ENCODE data around the gene RAF1. TPM values are rescaled to one million over a fixed set of nuclear protein-coding genes. Genes with fewer than 3 reads are reported as not detected.
"Not testable (repeated sequence)": the region's sequence is repeated elsewhere in the genome, so short reads cannot be mapped to it uniquely, and the experiment has no call there.

Gene RAF1
- total and polyA plus RNA-seq, 2 donors (not counting 1 experiment from before 2014, with no cell fraction given), result 84.3 to 126 TPM

DNA sequence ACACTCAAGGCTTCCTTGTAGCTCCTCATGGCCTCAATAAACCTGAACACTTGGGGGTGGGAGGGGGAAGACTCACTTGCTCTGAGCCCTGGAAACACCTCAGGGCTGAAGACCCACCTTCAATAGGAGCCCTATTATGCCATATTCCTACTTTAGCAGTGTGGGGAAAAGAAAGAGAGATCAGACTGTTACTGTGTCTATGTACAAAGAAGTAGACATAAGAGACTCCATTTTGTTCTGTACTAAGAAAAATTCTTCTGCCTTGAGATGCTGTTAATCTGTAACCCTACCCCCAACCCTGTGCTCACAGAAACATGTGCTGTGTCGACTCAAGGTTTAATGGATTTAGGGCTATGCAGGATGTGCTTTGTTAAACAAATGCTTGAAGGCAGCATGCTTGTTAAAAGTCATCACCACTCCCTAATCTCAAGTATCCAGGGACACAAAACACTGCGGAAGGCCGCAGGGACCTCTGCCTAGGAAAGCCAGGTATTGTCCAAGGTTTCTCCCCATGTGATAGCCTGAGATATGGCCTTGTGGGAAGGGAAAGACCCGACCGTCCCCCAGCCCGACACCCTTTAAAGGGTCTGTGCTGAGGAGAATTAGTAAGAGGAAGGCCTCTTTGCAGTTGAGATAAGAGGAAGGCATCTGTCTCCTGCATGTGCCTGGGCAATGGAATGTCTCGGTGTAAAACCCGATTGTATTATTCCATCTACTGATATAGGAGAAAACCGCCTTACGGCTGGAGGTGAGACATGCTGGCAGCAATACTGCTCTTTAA, 10.2 kb upstream of the RAF1 start:
- H3K27ac Mint-ChIP-seq; H3K79me2 ChIP-seq (ENCODE audit: control insufficient read depth, insufficient read depth, low read length); intact Hi-C loops (cut with micrococcal nuclease); H2AFZ ChIP-seq (ENCODE audit: insufficient read depth, low read depth, low read length, poor library complexity, severe bottlenecking); H3K27ac ChIP-seq (ENCODE audit: low read length in 2 of 2); H3K4me1 ChIP-seq (ENCODE audit: control insufficient read depth in 2 of 2, insufficient read depth in 2 of 2, low read length in 2 of 2); H3K4me1 Mint-ChIP-seq; H3K4me3 Mint-ChIP-seq; H3K9me3 Mint-ChIP-seq (ENCODE audit: insufficient read depth); H3K27me3 ChIP-seq (replicated peaks in 1 of 4; ENCODE audit: control extremely low read depth in 1 of 4, control insufficient read depth in 3 of 4, insufficient read depth in 4 of 4, low read length in 3 of 4); ATAC-seq (ENCODE audit: low read depth); H3K27me3 Mint-ChIP-seq; H3K9ac ChIP-seq (ENCODE audit: low read length); H3K4me2 ChIP-seq (replicated peaks; ENCODE audit: low read depth, low read length, poor library complexity, severe bottlenecking); H3K36me3 ChIP-seq (replicated peaks in 1 of 2; ENCODE audit: control extremely low read depth in 1 of 2, control insufficient read depth in 1 of 2, extremely low read depth in 1 of 2, insufficient read depth in 2 of 2, low read length in 1 of 2); H4K20me1 ChIP-seq (ENCODE audit: control insufficient read depth, insufficient read depth, low read length, poor library complexity, severe bottlenecking); H3K9me3 ChIP-seq (ENCODE audit: control extremely low read depth in 1 of 3, control insufficient read depth in 2 of 3, insufficient read depth in 1 of 3, low read length in 2 of 3); H3K4me3 ChIP-seq (ENCODE audit: control extremely low read depth in 1 of 5, extremely low read depth in 1 of 5, insufficient read depth in 1 of 5, low read depth in 2 of 5, low read length in 4 of 5); DNase-seq; POLR2A ChIA-PET: not testable (repeated sequence)
- CTCF ChIA-PET, result interaction anchor here (0.6 kb wide), 1 partner anchor 12 kb away, joined by 3 read pairs; no protein-coding TSS in a partner anchor
- WGBS (ENCODE audit: insufficient coverage), result 100% methylated on average over 1 of the region's 10 CpGs

DNA sequence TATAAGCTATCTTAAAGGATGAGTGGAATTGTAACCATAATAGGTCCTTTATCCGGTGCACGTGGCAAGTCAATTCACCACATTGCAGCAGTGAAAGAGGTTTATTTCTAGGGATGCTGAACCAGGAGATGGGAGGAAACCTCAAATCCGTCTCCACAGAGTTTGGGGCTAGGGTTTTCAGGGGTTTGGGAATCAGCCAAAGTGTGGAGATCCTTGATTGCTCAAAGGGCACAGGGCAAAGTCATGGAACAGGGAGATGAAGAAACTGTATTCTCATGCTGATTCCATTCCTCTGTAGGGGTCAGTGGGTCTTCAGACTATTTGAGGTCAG, 7.2 kb upstream of the RAF1 start:
- H3K4me3 Mint-ChIP-seq, result no peak overlapping the region
- 100% methylated on average over 3 of the region's 3 CpGs for WGBS (ENCODE audit: insufficient coverage)
- no peaks in the 10 kb centered on the region for H3K4me1 Mint-ChIP-seq
- ChIA-PET CTCF (no interaction called here), POLR2A (no interaction called here)
- Histone ChIP-seq H3K4me3 (ENCODE audit: control extremely low read depth in 1 of 5, extremely low read depth in 1 of 5, insufficient read depth in 1 of 5, low read depth in 2 of 5, low read length in 4 of 5) (no peak overlapping the region), H3K27ac (ENCODE audit: low read length in 2 of 2) (no peak overlapping the region), H3K4me1 (ENCODE audit: control insufficient read depth in 2 of 2, insufficient read depth in 2 of 2, low read length in 2 of 2) (no peaks in the 10 kb centered on the region), H3K9ac (ENCODE audit: low read length) (no peak overlapping the region), H3K27me3 (replicated peaks in 1 of 4; ENCODE audit: control extremely low read depth in 1 of 4, control insufficient read depth in 3 of 4, insufficient read depth in 4 of 4, low read length in 3 of 4) (no peaks in the 10 kb centered on the region), H3K4me2 (replicated peaks; ENCODE audit: low read depth, low read length, poor library complexity, severe bottlenecking) (no peak overlapping the region), H3K79me2 (ENCODE audit: control insufficient read depth, insufficient read depth, low read length) (no peaks in the 10 kb centered on the region), H3K9me3 (ENCODE audit: control extremely low read depth in 1 of 3, control insufficient read depth in 2 of 3, insufficient read depth in 1 of 3, low read length in 2 of 3) (peaks cover 0 to 3% (median 0%) of the 10 kb centered on the region in 3 donors), H3K36me3 (replicated peaks in 1 of 2; ENCODE audit: control extremely low read depth in 1 of 2, control insufficient read depth in 1 of 2, extremely low read depth in 1 of 2, insufficient read depth in 2 of 2, low read length in 1 of 2) (no peaks in the 10 kb centered on the region), H2AFZ (ENCODE audit: insufficient read depth, low read depth, low read length, poor library complexity, severe bottlenecking) (no peak overlapping the region), H4K20me1 (ENCODE audit: control insufficient read depth, insufficient read depth, low read length, poor library complexity, severe bottlenecking) (no peaks in the 10 kb centered on the region)
- H3K27me3 Mint-ChIP-seq, result peaks cover 3% of the 10 kb centered on the region
- TF ChIP-seq, protein P1, sequence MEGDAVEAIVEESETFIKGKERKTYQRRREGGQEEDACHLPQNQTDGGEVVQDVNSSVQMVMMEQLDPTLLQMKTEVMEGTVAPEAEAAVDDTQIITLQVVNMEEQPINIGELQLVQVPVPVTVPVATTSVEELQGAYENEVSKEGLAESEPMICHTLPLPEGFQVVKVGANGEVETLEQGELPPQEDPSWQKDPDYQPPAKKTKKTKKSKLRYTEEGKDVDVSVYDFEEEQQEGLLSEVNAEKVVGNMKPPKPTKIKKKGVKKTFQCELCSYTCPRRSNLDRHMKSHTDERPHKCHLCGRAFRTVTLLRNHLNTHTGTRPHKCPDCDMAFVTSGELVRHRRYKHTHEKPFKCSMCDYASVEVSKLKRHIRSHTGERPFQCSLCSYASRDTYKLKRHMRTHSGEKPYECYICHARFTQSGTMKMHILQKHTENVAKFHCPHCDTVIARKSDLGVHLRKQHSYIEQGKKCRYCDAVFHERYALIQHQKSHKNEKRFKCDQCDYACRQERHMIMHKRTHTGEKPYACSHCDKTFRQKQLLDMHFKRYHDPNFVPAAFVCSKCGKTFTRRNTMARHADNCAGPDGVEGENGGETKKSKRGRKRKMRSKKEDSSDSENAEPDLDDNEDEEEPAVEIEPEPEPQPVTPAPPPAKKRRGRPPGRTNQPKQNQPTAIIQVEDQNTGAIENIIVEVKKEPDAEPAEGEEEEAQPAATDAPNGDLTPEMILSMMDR (IDR thresholded peaks at IDR 0.05), result no peak
- no peak for TF ChIP-seq EZH2 (IDR thresholded peaks at IDR 0.05; ENCODE audit: borderline replicate concordance, insufficient read depth, low read depth, low read length, poor library complexity, severe bottlenecking)
- H3K27ac Mint-ChIP-seq, result no peak overlapping the region
- no peaks in the 10 kb centered on the region for H3K9me3 Mint-ChIP-seq (ENCODE audit: insufficient read depth)
- intact Hi-C loops (cut with micrococcal nuclease), result no loop called here
- ATAC-seq (ENCODE audit: low read depth) (no peak), DNase-seq (no peak)

Data from B cell (primary cell).